ENCODE measurements around the gene HOXA1. TPM values are rescaled to one million over a fixed set of nuclear protein-coding genes. Genes with fewer than 3 reads are reported as not detected.

The HOXA1 gene
- total RNA-seq, 2 donors from 2014 or later = 2.4 to 3.0 TPM

GRCh38 chr7:27110186-27111031, 14.6 kb upstream of the HOXA1 start:
- DNase-seq = peak; percentile 76 to 84
- intact Hi-C loops (cut with DNase I, micrococcal nuclease) = no loop called here
- peak; percentile 33 for ATAC-seq

- DNase-seq (no peak), ATAC-seq (no peak)
- intact Hi-C loops (cut with DNase I, micrococcal nuclease) = no loop called here
Measured at GRCh38 chr7:27109466-27110185, 13.8 kb upstream of the HOXA1 start.

GRCh38 chr7:27108390-27109127, 12.8 kb upstream of the HOXA1 start:
- intact Hi-C loops (cut with DNase I, micrococcal nuclease) = no loop called here
- peak; percentile 44 for ATAC-seq

GRCh38 chr7:27107391-27108381, 11.9 kb upstream of the HOXA1 start:
- peak in 1 of 2 donors; percentile 50 for DNase-seq
- intact Hi-C loops (cut with DNase I, micrococcal nuclease) = no loop called here
- peak; percentile 47 for ATAC-seq

More at GRCh38 chr7:27108390-27109127, 12.8 kb upstream of the HOXA1 start:
- peak; percentile 56 to 71 for DNase-seq

DNA sequence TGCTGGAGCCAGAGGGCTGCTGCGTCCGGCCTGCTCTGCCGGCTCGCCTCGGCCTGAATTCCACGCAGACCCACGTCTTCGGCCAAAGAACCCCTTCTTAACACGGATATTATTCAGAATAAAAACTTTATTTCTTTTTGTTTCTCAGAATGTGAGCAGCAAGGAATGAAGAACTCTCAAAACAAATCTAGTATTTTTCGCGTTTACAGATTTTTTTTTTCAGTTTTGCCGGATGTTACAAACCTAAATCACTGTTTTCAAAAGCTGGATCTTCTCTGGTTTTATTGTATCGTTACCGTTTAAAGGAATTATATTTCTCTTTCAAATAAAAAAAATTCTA, 11.1 kb upstream of the HOXA1 start:
- ATAC-seq (no peak), DNase-seq (no peak)
- intact Hi-C loops (cut with DNase I, micrococcal nuclease) = no loop called here

- no peak for DNase-seq
- peak; percentile 16 for ATAC-seq
- intact Hi-C loops (cut with DNase I, micrococcal nuclease) = no loop called here
Measured at GRCh38 chr7:27106181-27106900, 10.5 kb upstream of the HOXA1 start.

DNA sequence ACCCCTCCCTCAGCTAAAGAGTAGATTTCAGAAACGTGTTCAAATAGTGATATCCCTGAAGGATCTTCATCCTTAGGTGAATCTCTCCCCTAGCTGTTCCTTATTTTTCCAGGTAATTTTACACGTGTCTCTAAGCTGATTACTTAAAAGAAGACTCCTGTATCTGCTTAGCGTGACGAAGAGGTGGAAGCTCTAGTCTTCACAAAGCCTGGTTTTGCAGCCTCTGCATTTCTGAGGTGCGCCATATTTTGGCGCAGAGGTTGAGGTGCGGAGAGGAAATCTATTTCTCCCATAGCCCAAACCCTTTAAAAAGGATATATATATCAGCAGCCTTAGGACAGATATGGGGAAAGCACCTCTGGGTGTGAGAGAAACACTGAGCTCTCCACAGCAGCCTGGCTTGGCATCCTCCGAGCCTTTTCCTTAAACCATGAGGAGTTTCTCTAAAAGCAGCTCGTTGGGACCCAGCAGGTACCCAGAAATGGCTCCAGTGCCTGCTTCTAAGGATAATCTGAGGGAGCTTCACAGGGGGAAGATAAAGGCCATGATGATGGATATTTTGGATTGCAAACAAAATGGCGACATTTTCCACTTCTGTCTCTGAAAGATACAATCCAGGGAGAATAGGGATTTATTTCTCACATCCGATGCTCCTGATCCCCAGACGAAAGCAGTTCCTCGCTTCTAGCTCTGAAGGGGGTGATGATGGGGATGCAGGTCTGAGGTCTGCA, 9.7 kb upstream of the HOXA1 start:
- no peak for ATAC-seq
- no peak for DNase-seq
- intact Hi-C loops (cut with DNase I, micrococcal nuclease) = no loop called here

DNA sequence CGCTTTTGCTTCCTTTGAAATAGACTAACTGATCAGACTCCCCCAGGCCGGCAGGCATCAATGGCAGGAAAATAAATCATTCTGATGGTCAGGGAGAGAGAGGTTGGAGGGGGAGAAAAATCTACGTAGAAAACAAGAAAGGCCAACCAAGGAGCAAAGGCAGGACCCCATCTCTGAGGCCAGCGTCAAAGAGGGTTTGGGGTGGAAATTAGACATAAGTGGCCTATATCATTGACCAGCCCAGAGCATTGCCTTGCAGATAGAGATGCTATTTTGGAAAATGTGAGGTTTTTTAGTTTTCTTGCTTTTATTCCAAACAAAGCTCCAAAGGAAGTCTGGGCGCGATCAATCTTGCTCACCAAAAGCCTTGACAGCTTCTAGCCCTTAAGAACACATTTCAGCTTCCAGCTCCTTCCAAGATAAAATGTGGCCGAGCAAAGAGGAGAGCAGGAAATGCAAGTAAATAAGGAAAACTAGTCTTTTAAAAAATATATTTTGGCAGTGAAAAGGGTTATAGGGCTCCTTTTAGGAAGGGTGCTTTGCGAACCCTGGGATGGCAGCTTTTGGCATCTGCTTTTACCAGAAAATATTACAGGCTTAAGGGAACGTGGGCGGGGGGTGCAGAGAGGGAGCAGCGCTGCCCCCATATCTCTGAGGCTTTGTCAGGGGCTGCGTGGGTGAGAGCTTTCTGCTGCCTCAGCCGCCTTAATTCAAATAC, 8.7 kb upstream of the HOXA1 start:
- DNase-seq = no peak
- intact Hi-C loops (cut with DNase I, micrococcal nuclease) = no loop called here
- ATAC-seq = no peak

DNA sequence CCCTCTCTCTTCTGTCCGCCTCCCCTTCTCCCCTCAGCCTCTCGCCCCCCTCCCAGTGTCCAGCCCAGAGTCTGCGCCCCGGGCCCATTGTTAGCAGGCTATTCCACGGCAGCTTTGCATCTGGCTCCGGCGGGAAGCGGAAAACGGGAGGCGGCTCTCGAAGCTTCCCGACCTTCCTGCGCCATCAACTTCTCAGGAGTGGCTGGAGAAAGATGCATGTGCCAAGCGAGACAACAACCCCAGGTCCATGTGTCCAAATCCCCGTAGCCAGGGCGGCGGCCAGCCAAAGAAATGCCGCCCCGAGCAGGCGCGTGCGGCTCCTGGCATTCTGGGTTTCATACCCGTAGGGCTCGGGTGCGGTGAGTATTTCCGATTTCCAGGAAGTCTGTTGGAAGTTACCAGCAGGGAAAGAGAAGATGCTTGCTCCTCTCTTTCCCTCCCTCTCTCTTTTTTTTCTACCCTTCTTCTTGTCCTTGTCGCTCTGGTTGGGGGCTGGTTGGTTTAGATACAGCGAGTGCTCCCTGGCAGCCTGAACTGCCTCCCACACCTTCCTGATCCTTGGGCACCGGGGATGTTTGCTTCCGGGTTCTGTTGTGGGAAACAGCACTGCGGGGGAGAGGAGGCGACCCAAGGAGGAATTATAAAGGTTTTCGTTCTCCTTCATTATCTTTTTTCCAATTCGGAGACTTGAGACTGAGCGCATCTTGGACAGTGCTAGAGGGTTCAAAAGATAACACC, 7.9 kb upstream of the HOXA1 start:
- ATAC-seq = peak; percentile 32
- DNase-seq = peak; percentile 60 to 66
- intact Hi-C loops (cut with DNase I, micrococcal nuclease) = no loop called here

GRCh38 chr7:27102581-27103442, 7.0 kb upstream of the HOXA1 start, which contains the start of gene HOXA2:
HOXA2 (minus strand) TSS chr7:27102683; CDS start chr7:27102500, 183 bp downstream.
- DNase-seq = peak; percentile 60 to 71
- peak; percentile 33 for ATAC-seq
- intact Hi-C loops (cut with DNase I, micrococcal nuclease) = no loop called here

DNA sequence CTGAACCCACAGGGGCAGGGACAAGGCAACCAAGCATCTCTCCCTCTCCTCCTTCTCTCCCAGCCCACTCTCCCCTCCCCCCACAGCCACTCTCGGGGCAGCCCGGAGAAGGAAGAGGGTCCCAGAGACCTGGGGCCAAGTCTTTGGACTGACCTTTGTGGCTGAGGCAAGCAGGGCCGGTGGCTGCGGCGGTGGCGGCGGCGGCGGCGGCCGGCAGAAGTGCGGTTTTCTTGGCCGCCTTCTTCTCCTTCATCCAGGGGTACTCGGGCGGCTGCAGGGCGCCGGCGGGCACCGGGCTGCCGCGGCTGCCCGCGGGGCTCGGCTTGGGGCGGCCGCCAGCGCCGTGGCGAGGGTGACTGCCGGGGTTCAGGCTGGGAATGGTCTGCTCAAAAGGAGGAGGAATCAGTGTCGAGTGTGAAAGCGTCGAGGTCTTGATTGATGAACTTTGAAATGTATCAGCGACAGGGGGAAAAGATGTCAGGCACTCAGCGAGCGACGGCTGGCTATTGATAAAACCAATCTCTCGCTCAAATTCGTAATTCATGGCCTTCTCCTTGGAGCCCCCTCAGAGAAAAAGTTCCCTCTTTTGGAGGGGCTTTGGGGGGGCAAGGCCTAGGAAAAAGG, 6.3 kb upstream of the HOXA1 start:
- intact Hi-C loops (cut with DNase I, micrococcal nuclease) = no loop called here
- DNase-seq = peak in 1 of 2 donors; percentile 59
- no peak for ATAC-seq

DNA sequence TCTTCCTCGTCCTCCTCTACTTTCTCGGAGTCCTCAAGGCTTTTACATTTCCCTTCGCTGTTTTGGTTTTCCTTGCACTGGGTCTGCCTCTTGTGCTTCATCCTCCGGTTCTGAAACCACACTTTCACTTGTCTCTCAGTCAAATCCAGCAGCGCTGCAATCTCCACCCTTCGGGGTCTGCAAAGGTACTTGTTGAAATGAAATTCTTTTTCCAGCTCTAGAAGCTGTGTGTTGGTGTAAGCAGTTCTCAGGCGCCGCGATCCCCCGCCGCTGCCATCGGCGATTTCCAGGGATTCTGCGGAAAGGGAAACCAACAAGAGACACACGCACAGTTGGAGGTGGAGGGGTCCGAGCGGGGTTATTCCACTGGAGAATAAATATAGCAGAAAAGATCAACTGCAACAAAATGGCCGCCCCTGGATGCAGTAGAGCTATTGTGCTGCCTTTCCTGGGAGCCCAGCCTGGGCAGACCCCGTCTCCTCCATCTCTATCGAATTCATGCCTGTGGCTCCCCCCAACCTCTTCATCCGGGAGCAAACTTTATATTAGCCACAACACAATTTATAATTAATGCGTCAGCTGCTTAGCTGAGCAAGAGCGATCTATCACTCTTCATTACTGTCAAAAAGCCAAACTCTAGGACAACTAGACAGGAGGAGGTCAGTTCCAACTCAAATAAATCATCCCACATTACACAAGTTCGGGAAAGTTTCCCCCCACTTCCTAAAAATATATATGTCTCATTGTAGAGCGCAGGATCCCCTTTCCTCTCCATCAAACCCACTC, 5.6 kb upstream of the HOXA1 start:
- DNase-seq (no peak), ATAC-seq (no peak)
- intact Hi-C loops (cut with DNase I, micrococcal nuclease) = no loop called here

GRCh38 chr7:27100694-27101170, 4.9 kb upstream of the HOXA1 start:
- DNase-seq (no peak), ATAC-seq (no peak)
- intact Hi-C loops (cut with DNase I, micrococcal nuclease) = no loop called here
